VCaP (cell line): ENCODE data around the gene TMEM72.

Experiments
- H3K27ac ChIP-seq: fragments of 450-650 bp; 2 replicates; pipeline ENCODE4 v1.5.1; 2017
- TF ChIP-seq, protein P1 (sequence below): fragments of 450-650 bp; conservative IDR thresholded peaks from 2 replicates; pipeline ENCODE4 v1.5.1; 2017; ENCODE audit warnings: mild to moderate bottlenecking, moderate library complexity

Gene TMEM72

DNA sequence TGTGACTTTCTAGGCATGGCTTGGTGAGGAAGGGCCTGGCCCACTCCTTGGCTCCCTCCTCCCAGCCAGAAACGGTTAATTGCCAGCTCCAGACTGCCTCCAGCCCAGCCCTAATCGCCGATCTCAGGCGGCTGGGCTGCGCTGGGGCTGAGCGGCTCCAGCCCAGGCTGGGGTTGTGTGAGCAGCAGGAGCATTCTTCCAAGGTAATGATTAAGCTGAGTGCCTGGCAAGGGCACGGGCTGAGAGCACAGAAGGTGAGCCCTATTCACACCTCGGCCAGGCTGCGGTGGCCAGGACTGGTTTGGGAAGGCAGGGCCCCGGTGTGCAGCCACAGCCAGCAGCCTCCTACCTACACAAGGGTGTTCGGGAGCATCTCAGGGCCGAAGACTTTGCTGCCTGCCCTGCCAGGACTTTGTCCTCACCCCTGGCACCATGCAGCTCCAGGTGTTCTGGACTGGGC lies at the start of gene TMEM72:
TMEM72 (plus strand) TSS at position 257 of the 460 bp plus-strand sequence; CDS start at position 433, 176 bp downstream.
- TF ChIP-seq, protein P1, sequence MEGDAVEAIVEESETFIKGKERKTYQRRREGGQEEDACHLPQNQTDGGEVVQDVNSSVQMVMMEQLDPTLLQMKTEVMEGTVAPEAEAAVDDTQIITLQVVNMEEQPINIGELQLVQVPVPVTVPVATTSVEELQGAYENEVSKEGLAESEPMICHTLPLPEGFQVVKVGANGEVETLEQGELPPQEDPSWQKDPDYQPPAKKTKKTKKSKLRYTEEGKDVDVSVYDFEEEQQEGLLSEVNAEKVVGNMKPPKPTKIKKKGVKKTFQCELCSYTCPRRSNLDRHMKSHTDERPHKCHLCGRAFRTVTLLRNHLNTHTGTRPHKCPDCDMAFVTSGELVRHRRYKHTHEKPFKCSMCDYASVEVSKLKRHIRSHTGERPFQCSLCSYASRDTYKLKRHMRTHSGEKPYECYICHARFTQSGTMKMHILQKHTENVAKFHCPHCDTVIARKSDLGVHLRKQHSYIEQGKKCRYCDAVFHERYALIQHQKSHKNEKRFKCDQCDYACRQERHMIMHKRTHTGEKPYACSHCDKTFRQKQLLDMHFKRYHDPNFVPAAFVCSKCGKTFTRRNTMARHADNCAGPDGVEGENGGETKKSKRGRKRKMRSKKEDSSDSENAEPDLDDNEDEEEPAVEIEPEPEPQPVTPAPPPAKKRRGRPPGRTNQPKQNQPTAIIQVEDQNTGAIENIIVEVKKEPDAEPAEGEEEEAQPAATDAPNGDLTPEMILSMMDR, result no peak
- H3K27ac ChIP-seq, result peak within 1 kb of the TSS; percentile 54

DNA sequence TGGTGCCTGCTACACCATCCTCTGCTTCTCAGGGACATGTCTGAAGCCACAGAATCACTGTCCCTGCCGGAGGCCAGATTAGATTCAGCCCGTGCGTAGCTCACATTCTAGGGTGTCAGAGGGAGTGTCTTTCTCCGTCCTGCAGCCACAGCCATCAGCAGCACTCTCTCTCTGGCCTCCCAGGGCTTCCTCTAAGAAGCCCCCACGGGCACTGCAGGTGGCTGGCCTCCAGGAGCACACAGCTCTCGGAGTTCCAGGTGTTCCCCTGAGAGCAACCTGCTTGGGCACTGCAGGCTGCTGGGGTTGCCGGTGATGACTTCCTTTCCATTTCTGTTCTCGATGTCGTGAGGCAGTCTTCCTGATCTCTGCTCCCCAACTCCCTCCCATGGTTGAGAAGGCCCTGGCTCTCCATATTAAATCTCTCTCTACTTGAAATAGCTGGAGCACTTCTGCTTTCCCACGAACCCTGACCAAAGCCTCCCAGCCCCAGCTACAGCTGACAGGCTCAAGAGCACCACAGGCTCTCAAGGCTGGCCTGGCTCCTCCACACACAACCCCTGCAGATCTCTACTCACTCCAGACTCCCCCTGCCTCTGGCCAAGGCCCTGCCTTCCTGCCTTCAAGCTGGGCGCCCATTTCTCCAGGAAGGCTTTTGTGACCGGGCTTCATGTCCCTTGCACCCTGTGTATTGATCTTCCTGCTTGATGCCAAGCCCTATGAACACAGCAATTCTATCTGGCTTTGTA lies 49.0 kb upstream of the TMEM72 start:
- TF ChIP-seq, protein P1, result no peak
- H3K27ac ChIP-seq, result no peak overlapping the region

DNA sequence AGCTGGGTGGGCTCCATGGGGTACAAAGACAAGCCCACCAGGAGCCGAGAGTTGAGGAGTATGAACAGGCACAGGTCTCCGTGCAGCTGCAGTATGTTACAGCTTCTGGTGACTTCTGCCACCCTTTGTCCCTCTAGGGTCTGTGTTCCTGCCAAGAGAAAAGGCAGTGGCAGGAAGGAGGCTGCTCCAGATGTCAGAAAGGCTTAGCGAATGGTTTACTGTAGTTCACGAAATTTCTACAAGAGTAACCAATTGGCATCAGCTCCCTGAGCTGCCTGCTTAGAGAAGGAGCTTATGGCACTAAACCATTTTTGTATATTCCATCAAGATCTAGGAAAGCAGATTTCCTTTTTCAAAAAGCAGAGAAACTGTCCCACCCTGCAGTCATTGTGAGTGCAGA lies 48.2 kb upstream of the TMEM72 start:
- H3K27ac ChIP-seq, result no peak overlapping the region
- TF ChIP-seq, protein P1, result no peak

DNA sequence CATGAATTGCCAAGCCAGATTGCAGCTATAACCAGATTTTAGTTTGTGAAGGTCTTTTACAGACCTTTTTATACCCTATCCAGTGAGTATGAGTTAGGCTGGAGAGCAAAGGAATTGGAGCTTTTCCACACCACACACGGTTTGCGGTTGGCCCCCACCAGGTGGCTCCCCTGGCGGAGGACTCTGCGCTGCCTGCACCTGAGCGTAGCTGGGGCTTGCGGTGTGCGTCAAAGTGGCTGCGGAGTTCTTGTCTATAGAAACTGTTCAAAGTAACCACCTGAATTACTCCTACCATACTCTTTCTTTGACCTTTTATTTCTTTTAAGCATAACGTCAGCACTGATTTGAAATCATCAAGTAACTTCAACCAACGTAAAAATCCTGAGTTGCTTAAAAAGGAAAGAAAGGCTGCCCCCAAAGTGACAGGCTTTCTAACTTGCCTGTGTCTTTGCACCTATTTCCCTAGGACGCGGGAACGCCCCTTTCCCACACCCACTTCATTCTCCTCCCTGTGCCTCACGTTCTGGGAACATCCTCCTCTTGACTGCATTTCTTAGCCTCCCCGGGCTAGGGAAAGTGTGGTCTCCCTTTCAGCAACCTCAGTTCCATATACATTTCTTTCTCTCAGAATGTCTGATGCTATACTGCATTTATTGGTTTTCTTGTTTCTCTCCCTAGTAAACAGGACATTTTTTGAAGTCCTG lies 47.6 kb upstream of the TMEM72 start:
- H3K27ac ChIP-seq, result peak overlapping the region; percentile 91
- TF ChIP-seq, protein P1, result no peak

DNA sequence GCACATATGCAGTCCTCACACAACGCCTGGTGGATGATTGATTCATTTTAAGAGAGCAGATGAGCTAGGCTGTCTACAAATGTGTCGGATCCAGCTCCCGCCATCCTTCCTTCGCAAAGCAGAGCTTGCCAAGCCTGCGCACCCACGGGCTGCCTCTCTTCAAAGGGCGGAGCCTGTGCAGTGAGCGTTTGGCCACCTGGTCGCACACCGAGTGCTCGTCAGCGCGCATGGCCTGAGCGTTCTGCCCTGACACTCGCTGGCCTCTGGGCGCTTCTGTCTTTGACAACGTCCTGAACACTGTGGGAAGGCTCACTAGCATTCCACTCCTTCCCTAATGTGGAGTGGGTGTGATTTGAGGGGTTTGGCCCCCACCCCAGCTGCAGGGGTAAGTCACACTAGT lies 47.1 kb upstream of the TMEM72 start:
- peak overlapping the region; percentile 91 for H3K27ac ChIP-seq
- TF ChIP-seq, protein P1, result no peak

DNA sequence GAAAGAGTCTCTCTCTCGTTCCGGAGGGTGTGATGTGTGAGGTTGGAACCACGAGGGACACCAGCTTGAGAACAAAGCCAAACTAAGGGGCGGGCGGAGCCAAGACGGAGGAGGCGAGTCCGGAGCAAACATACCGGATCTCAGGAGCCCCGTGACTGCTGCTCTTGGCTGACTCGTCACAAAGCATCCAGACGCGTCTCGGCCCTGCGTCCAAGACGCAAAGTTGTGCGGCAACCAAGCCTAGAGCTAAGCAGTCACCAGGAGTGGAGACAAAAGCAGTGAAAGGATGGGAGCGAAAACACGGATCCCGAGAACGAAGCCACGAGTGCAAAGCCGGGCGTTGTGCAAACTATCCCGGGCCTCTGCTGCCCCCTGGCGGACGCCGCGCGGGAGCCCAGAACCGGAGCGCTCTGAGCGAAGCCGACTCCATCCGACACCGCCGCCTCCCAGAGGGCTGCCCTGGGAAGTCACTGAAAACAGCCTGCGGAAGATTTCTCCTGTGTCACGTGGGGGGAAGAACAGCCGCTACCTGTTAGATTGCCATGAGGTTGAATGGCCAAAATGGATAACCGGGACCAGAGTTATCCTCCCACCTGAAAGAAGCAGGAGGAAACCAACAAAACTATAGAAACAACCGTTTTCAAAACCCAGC lies 46.4 kb upstream of the TMEM72 start:
- H3K27ac ChIP-seq, result peak overlapping the region; percentile 91

More for the DNA sequence above, 46.4 kb upstream of the TMEM72 start:
- TF ChIP-seq, protein P1, result peak; percentile 95
